ENCODE results near the gene ZNF287.

The ZNF287 gene

DNA sequence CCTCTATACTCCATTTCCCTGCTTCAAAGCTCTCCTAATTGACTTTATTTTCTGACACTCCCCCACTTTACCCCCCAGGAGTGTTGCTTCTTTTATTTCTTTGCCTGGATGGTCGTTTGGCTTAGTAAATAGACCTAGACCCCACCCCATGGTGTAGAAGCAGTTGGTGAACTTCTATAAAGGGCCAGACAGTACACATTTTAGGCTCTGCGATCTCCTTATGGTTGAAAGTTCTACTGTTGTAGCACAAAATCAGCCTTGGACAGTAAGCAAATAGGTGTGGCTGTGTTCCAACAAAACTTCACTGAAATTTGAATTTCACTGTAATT, 31.9 kb downstream of the ZNF287 start:
- H3K27ac ChIP-seq (ENCODE audit: low read depth, low read length), result peak overlapping the region; percentile 85; the same call in 1 of the 2 replicates
- no peaks in the 10 kb centered on the region for H3K79me2 ChIP-seq (ENCODE audit: control insufficient read depth, low read length)
- H3K36me3 ChIP-seq (ENCODE audit: control insufficient read depth, low read length), result no peaks in the 10 kb centered on the region; the same call in 1 of the 2 replicates
- no peaks in the 10 kb centered on the region for H3K9me2 ChIP-seq (replicated peaks; ENCODE audit: control insufficient read depth, low read length)
- peaks cover 20% of the 10 kb centered on the region for H3K4me1 ChIP-seq (ENCODE audit: control insufficient read depth, low read length)
- no peak for TF ChIP-seq EZH2phosphoT487 (IDR thresholded peaks at IDR 0.05; ENCODE audit: borderline replicate concordance, low read length)
- TF ChIP-seq, protein P1, sequence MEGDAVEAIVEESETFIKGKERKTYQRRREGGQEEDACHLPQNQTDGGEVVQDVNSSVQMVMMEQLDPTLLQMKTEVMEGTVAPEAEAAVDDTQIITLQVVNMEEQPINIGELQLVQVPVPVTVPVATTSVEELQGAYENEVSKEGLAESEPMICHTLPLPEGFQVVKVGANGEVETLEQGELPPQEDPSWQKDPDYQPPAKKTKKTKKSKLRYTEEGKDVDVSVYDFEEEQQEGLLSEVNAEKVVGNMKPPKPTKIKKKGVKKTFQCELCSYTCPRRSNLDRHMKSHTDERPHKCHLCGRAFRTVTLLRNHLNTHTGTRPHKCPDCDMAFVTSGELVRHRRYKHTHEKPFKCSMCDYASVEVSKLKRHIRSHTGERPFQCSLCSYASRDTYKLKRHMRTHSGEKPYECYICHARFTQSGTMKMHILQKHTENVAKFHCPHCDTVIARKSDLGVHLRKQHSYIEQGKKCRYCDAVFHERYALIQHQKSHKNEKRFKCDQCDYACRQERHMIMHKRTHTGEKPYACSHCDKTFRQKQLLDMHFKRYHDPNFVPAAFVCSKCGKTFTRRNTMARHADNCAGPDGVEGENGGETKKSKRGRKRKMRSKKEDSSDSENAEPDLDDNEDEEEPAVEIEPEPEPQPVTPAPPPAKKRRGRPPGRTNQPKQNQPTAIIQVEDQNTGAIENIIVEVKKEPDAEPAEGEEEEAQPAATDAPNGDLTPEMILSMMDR (IDR thresholded peaks at IDR 0.05; ENCODE audit: low read depth, low read length, poor library complexity, severe bottlenecking), result no peak
- H3F3A ChIP-seq (ENCODE audit: control insufficient read depth, insufficient read depth), result peaks cover 3% of the 10 kb centered on the region; the same call in 1 of the 2 replicates
- H3K9me3 ChIP-seq (ENCODE audit: control insufficient read depth, insufficient read depth, low read length), result peaks cover 5% of the 10 kb centered on the region; the same call in 1 of the 2 replicates
- peak overlapping the region; percentile 88 for H3K4me3 ChIP-seq (ENCODE audit: low read length)
- no peaks in the 10 kb centered on the region for H3K27me3 ChIP-seq (ENCODE audit: control insufficient read depth, low read length)
- H3K4me2 ChIP-seq (ENCODE audit: low read length), result peak overlapping the region; percentile 92
- H4K20me1 ChIP-seq (ENCODE audit: control insufficient read depth, insufficient read depth, low read depth, low read length), result no peaks in the 10 kb centered on the region

DNA sequence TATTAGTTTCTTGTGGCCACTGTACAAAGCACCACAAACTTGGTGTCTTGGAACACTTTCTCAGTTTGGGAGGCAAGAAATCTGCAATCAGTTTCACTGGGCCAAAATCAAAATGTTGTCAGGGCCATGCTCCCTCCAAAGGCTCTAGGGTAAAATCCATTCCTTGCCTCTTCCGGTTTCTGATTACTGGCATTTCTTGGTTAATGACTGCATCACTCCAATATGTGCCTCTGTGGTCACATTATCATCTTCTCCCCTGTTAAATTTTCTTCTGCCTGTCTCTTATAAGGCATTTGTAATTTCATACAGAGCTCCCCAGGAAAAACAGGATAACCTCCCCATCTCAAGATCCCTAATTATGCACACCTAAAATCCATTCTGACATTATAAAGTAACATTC, 34.8 kb downstream of the ZNF287 start:
- TF ChIP-seq, protein P1 (IDR thresholded peaks at IDR 0.05; ENCODE audit: low read depth, low read length, poor library complexity, severe bottlenecking), result no peak
- TF ChIP-seq EZH2phosphoT487 (IDR thresholded peaks at IDR 0.05; ENCODE audit: borderline replicate concordance, low read length), result no peak
- peaks cover 8% of the 10 kb centered on the region for H3K27me3 ChIP-seq (ENCODE audit: control insufficient read depth, low read length)
- H3K36me3 ChIP-seq (ENCODE audit: control insufficient read depth, low read length), result no peaks in the 10 kb centered on the region; the same call in 1 of the 2 replicates
- no peaks in the 10 kb centered on the region for H3K9me2 ChIP-seq (replicated peaks; ENCODE audit: control insufficient read depth, low read length)
- no peak overlapping the region for H3K4me3 ChIP-seq (ENCODE audit: low read length)
- peaks cover 5% of the 10 kb centered on the region; the same call in 1 of the 2 replicates for H3K9me3 ChIP-seq (ENCODE audit: control insufficient read depth, insufficient read depth, low read length)
- H3K4me1 ChIP-seq (ENCODE audit: control insufficient read depth, low read length), result peaks cover 20% of the 10 kb centered on the region
- H3K79me2 ChIP-seq (ENCODE audit: control insufficient read depth, low read length), result no peaks in the 10 kb centered on the region
- H3K27ac ChIP-seq (ENCODE audit: low read depth, low read length), result no peak overlapping the region
- peaks cover 3% of the 10 kb centered on the region; the same call in 1 of the 2 replicates for H3F3A ChIP-seq (ENCODE audit: control insufficient read depth, insufficient read depth)
- H3K4me2 ChIP-seq (ENCODE audit: low read length), result no peak overlapping the region
- H4K20me1 ChIP-seq (ENCODE audit: control insufficient read depth, insufficient read depth, low read depth, low read length), result no peaks in the 10 kb centered on the region

DNA sequence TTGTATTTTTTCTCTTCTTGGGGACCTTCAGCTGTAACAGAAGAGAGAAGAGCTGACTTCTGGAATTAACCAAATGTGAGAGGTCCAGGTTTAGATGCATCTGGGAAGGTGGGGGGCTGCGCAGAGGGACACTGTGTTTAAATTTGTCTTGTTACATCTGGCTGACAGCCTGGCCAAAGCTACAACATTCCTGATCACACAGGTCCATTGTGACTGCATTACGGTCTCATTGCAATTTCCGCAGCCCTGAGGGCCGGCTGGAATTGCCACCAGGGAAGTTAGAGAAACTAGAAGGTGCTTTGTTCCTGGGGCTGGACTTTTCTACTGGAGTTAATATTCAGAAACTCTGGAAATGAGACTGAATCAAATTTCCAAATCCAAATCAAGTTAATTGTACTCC, 39.1 kb downstream of the ZNF287 start:
- Histone ChIP-seq H4K20me1 (ENCODE audit: control insufficient read depth, insufficient read depth, low read depth, low read length) (no peaks in the 10 kb centered on the region), H3K9me3 (ENCODE audit: control insufficient read depth, insufficient read depth, low read length) (peaks cover 1% of the 10 kb centered on the region; the same call in 1 of the 2 replicates), H3K4me1 (ENCODE audit: control insufficient read depth, low read length) (peaks cover 3% of the 10 kb centered on the region), H3K4me2 (ENCODE audit: low read length) (no peak overlapping the region), H3K9me2 (replicated peaks; ENCODE audit: control insufficient read depth, low read length) (no peaks in the 10 kb centered on the region), H3K27ac (ENCODE audit: low read depth, low read length) (no peak overlapping the region), H3K79me2 (ENCODE audit: control insufficient read depth, low read length) (no peaks in the 10 kb centered on the region), H3F3A (ENCODE audit: control insufficient read depth, insufficient read depth) (no peaks in the 10 kb centered on the region), H3K27me3 (ENCODE audit: control insufficient read depth, low read length) (peaks cover 21% of the 10 kb centered on the region), H3K4me3 (ENCODE audit: low read length) (no peak overlapping the region), H3K36me3 (ENCODE audit: control insufficient read depth, low read length) (no peaks in the 10 kb centered on the region)
- TF ChIP-seq, protein P1 (IDR thresholded peaks at IDR 0.05; ENCODE audit: low read depth, low read length, poor library complexity, severe bottlenecking), result no peak
- no peak for TF ChIP-seq EZH2phosphoT487 (IDR thresholded peaks at IDR 0.05; ENCODE audit: borderline replicate concordance, low read length)

Data from DOHH2 (cell line).